Measurements from ENCODE around the gene C5AR1. TPM values are rescaled to one million over a fixed set of nuclear protein-coding genes. Genes with fewer than 3 reads are reported as not detected.

The C5AR1 gene
- total and polyA plus RNA-seq, 9 of the 15 experiments (the other 6 are each of a cell fraction or from before 2014, with no cell fraction given) = 0.06 to 1.6 (median 0.28) TPM; not detected in 3

DNA sequence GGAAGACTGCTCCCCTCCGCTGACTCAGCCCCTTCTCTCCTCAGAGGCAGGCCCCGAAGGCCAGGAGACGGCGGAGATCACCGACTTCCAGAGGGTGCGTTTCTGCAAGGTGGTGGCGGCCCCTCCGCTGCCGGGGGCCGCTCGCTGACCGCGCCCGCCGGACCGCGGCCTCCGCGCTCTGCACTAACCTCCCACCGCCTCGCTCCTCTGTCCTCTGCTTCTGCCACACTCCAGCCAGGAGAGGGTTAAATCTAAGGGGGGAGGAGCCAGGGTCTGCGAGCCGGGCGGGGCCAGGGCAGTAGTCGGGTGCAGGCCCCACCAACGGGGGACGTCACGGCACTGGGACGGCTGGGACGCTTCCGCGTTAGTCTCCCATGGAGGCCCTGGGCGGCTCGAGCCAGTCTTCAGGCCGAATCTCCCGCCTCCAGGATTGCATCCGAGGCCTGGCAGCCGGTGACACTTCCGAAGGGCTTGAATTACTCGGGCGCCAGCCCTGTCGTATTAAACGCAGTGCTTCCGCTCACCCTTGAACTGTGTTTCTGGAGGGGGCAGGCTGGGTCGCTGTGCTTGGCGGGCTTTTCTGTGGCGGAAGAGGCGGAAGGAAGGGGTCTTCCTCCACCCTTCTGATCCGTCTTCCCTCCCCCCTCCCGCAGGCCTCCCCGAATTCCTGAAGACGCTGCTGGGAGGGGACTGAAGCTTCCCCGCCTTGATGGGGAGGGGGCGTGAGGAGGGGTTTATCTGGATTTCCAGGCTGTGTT lies 36.2 kb upstream of the C5AR1 start:
- H3K27ac ChIP-seq (ENCODE audit: extremely low read depth, low read depth, low read length) = peak overlapping the region; percentile 95
- peak overlapping the region; percentile 83 for H3K4me2 ChIP-seq (ENCODE audit: insufficient read depth, low read length)
- H2AFZ ChIP-seq (ENCODE audit: low read depth, low read length) = peak overlapping the region; percentile 64
- H3K27me3 ChIP-seq (ENCODE audit: control insufficient read depth in 2 of 2, insufficient read depth in 2 of 2, low read length in 2 of 2) = no peaks in the 10 kb centered on the region
- DNase-seq (ENCODE audit: extremely low read depth in 1 of 4, low spot score in 3 of 4) = peak; percentile 85 to 97 (median 89)
- ATAC-seq = peak; percentile 85
- FAIRE-seq = peak; percentile 96
- H3K4me3 ChIP-seq = peak overlapping the region; percentile 74
- TSS peak; percentile 50 for BruUV-seq (replicated peaks)
- no peaks in the 10 kb centered on the region for H3K9me3 ChIP-seq (replicated peaks; ENCODE audit: control insufficient read depth, insufficient read depth, low read depth, low read length)
- no peaks in the 10 kb centered on the region for H4K20me1 ChIP-seq (replicated peaks; ENCODE audit: control insufficient read depth, insufficient read depth, low read length)
- CTCF ChIA-PET (ENCODE audit: low intra/inter-chr PET ratio) = interaction anchor here (1.0 kb wide), 1 partner anchor 22 kb away, joined by 3 read pairs; no protein-coding TSS in a partner anchor
- 1% methylated on average over 22 of the region's 54 CpGs for WGBS (ENCODE audit: insufficient coverage, low coverage, missing lambda C conversion rate)
- H3K4me1 ChIP-seq (replicated peaks in 1 of 2; ENCODE audit: control insufficient read depth in 2 of 2, insufficient read depth in 2 of 2, low read length in 2 of 2) = peaks cover 34 to 67% of the 10 kb centered on the region in 2 experiments
- peaks cover 20% of the 10 kb centered on the region for H3K79me2 ChIP-seq (ENCODE audit: control insufficient read depth, insufficient read depth, low read length)
- H3K9ac ChIP-seq (ENCODE audit: insufficient read depth in 1 of 2, low read depth in 2 of 2, low read length in 2 of 2) = peak overlapping the region; percentile 86 to 97
- no peaks in the 10 kb centered on the region for H3K9me1 ChIP-seq (ENCODE audit: control insufficient read depth, insufficient read depth, low read length)
- POLR2A ChIA-PET = interaction anchor here (0.6 to 3.2 kb wide), 7 partner anchors 16 to 130 kb away, joined by 3 to 25 read pairs (median 4); partner anchors contain the start of gene DHX34
- in situ Hi-C loops (cut with MboI) (no loop called here), intact Hi-C loops (cut with micrococcal nuclease) (loop anchor here (1.0 kb wide), 1 partner anchor 16 kb away; no protein-coding TSS in a partner anchor)
- H3K36me3 ChIP-seq (ENCODE audit: control insufficient read depth, insufficient read depth, low read length) = peaks cover 26% of the 10 kb centered on the region; the same call in 1 of the 3 replicates
- 0 out of 2 replicates have a peak, but pooled peaks have one; percentile 10 for TF ChIP-seq BCOR (IDR thresholded peaks at IDR 0.05)
- 0 out of 2 replicates have a peak, but pooled peaks have one; percentile 22 for TF ChIP-seq ZNF212 (CRISPR knock-in tag; IDR thresholded peaks at IDR 0.05)
- peak; percentile 90 for TF ChIP-seq E2F3 (CRISPR knock-in tag; IDR thresholded peaks at IDR 0.05)
- TF ChIP-seq, protein P1, sequence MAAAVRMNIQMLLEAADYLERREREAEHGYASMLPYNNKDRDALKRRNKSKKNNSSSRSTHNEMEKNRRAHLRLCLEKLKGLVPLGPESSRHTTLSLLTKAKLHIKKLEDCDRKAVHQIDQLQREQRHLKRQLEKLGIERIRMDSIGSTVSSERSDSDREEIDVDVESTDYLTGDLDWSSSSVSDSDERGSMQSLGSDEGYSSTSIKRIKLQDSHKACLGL (CRISPR knock-in tag; IDR thresholded peaks at IDR 0.05; ENCODE audit: borderline replicate concordance, poor library complexity, severe bottlenecking) = no peak
- TF ChIP-seq FOS (IDR thresholded peaks at IDR 0.05; ENCODE audit: extremely low read depth, insufficient read length) = no peak
- TF ChIP-seq HMG20B (CRISPR knock-in tag; IDR thresholded peaks at IDR 0.05) = no peak
- no peak for TF ChIP-seq SMAD2 (IDR thresholded peaks at IDR 0.05; ENCODE audit: low read depth, low read length)
- TF ChIP-seq, protein P2, sequence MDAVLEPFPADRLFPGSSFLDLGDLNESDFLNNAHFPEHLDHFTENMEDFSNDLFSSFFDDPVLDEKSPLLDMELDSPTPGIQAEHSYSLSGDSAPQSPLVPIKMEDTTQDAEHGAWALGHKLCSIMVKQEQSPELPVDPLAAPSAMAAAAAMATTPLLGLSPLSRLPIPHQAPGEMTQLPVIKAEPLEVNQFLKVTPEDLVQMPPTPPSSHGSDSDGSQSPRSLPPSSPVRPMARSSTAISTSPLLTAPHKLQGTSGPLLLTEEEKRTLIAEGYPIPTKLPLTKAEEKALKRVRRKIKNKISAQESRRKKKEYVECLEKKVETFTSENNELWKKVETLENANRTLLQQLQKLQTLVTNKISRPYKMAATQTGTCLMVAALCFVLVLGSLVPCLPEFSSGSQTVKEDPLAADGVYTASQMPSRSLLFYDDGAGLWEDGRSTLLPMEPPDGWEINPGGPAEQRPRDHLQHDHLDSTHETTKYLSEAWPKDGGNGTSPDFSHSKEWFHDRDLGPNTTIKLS (IDR thresholded peaks at IDR 0.05; ENCODE audit: borderline replicate concordance, low read depth) = peak; percentile 82
- 0 out of 2 replicates have a peak, but pooled peaks have one; percentile 17 for TF ChIP-seq ZNF764 (CRISPR knock-in tag; IDR thresholded peaks at IDR 0.05; ENCODE audit: low read depth)
- no peak for TF ChIP-seq ZKSCAN8 (CRISPR knock-in tag; IDR thresholded peaks at IDR 0.05)
- TF ChIP-seq, protein P3, sequence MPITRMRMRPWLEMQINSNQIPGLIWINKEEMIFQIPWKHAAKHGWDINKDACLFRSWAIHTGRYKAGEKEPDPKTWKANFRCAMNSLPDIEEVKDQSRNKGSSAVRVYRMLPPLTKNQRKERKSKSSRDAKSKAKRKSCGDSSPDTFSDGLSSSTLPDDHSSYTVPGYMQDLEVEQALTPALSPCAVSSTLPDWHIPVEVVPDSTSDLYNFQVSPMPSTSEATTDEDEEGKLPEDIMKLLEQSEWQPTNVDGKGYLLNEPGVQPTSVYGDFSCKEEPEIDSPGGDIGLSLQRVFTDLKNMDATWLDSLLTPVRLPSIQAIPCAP (CRISPR knock-in tag; IDR thresholded peaks at IDR 0.05; ENCODE audit: borderline replicate concordance) = no peak
- no peak for TF ChIP-seq POLR3G (IDR thresholded peaks at IDR 0.05; ENCODE audit: extremely low read depth, insufficient read length, insufficient replicate concordance)
- TF ChIP-seq STAG1 (CRISPR knock-in tag; IDR thresholded peaks at IDR 0.05; ENCODE audit: borderline replicate concordance) = no peak
- peak; percentile 93 for TF ChIP-seq SMAD4 (CRISPR knock-in tag; conservative IDR thresholded peaks at IDR 0.05)
- peak; percentile 92 for TF ChIP-seq HMGN3 (IDR thresholded peaks at IDR 0.05; ENCODE audit: borderline replicate concordance, extremely low read depth, insufficient read length, low read depth, low read length)
- TF ChIP-seq FOSL1 (tag; conservative IDR thresholded peaks at IDR 0.05) = peak; percentile 73
- TF ChIP-seq ZKSCAN3 (CRISPR knock-in tag; IDR thresholded peaks at IDR 0.05) = no peak
- no peak for TF ChIP-seq HDAC3 (IDR thresholded peaks at IDR 0.05; ENCODE audit: borderline replicate concordance, partially characterized antibody)
- TF ChIP-seq CBFA2T3 (IDR thresholded peaks at IDR 0.05) = peak; percentile 26; the same call in 1 of the 2 replicates
- TF ChIP-seq CHCHD3 (CRISPR knock-in tag; IDR thresholded peaks at IDR 0.05) = no peak

All from K562 (cell line).